Peyer's patch (tissue), 4 donors: ENCODE measurements around the gene CC2D2A.
"Not testable (repeated sequence)": the region's sequence is repeated elsewhere in the genome, so short reads cannot be mapped to it uniquely, and the experiment has no call there.

Experiments used
- POLR2A ChIP-seq, 2 donors: fragments of 450-650 bp; IDR thresholded peaks; one replicate each; pipeline ENCODE4 v1.5.1; 2017; ENCODE audit warnings: antibody characterized with exemption in 2 of 2, mild to moderate bottlenecking in 2 of 2, moderate library complexity in 2 of 2
- TF ChIP-seq, protein P1 (sequence below), 6 experiments: fragments of 450-650 bp in 4 of 6; fragments of 200-600 bp in 2 of 6; sonication (generic) in 1 of 6; IDR thresholded peaks; one replicate each; pipeline ENCODE4 v1.5.1; 2017 to 2019; ENCODE audit warnings: antibody characterized with exemption in 6 of 6, mild to moderate bottlenecking in 3 of 6, moderate library complexity in 1 of 6

DNA sequence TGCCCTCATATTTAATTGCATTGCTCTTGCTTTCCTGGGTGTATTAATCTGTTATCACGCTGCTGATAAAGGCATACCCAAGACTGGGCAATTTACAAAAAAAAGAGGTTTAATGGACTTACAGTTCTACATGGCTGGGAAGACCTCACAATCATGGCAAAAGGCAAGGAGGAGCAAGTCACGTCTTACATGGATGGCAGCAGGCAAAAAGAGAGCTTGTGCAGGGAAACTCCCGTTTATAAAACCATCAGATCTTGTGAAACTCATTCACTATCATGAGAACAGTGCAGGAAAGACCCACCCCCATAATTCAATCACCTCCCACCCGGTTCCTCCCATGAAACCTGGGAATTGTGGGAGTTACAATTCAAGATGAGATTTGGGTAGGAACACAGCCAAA is 48.0 kb downstream of the CC2D2A start:
- TF ChIP-seq, protein P1, sequence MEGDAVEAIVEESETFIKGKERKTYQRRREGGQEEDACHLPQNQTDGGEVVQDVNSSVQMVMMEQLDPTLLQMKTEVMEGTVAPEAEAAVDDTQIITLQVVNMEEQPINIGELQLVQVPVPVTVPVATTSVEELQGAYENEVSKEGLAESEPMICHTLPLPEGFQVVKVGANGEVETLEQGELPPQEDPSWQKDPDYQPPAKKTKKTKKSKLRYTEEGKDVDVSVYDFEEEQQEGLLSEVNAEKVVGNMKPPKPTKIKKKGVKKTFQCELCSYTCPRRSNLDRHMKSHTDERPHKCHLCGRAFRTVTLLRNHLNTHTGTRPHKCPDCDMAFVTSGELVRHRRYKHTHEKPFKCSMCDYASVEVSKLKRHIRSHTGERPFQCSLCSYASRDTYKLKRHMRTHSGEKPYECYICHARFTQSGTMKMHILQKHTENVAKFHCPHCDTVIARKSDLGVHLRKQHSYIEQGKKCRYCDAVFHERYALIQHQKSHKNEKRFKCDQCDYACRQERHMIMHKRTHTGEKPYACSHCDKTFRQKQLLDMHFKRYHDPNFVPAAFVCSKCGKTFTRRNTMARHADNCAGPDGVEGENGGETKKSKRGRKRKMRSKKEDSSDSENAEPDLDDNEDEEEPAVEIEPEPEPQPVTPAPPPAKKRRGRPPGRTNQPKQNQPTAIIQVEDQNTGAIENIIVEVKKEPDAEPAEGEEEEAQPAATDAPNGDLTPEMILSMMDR (IDR thresholded peaks at IDR 0.05), result not testable (repeated sequence)
- not testable (repeated sequence) for TF ChIP-seq POLR2A (IDR thresholded peaks at IDR 0.05)
